Activated naive CD8-positive, alpha-beta T cell (primary cell): ENCODE measurements around the gene PREP.
"Not testable (repeated sequence)": the region's sequence is repeated elsewhere in the genome, so short reads cannot be mapped to it uniquely, and the experiment has no call there.

Experiments used
- H3K27ac Mint-ChIP-seq: one replicate; pipeline ENCODE4 v1.8.0; 2021; ENCODE audit warnings: mixed read lengths
- H3K27me3 Mint-ChIP-seq: one replicate; pipeline ENCODE4 v1.8.0; 2021; ENCODE audit warnings: mixed read lengths
- H3K36me3 Mint-ChIP-seq: one replicate; pipeline ENCODE4 v1.8.0; 2021; ENCODE audit warnings: mixed read lengths
- H3K4me1 Mint-ChIP-seq: one replicate; pipeline ENCODE4 v1.8.0; 2021; ENCODE audit warnings: low read depth, mixed read lengths
- H3K4me3 Mint-ChIP-seq: one replicate; pipeline ENCODE4 v1.8.0; 2021; ENCODE audit warnings: mild to moderate bottlenecking, mixed read lengths
- H3K9me3 Mint-ChIP-seq: one replicate; pipeline ENCODE4 v1.8.0; 2021; ENCODE audit warnings: low read depth, mixed read lengths

The PREP gene

GRCh38 chr6:105402939-105403935 is at the start of gene PREP:
Gene PREP, minus strand, starts transcription at chr6:105403082. Its CDS starts 191 bp downstream, at chr6:105402891.
- Mint-ChIP-seq H3K4me3 (peak within 1 kb of the TSS; percentile 97), H3K27me3 (peaks cover 3% of the 10 kb centered on the region), H3K4me1 (peaks cover 48% of the 10 kb centered on the region), H3K27ac (peak within 1 kb of the TSS; percentile 82), H3K9me3 (no peaks in the 10 kb centered on the region), H3K36me3 (no peaks in the 10 kb centered on the region)

GRCh38 chr6:105452376-105452775 is 49.5 kb upstream of the PREP start:
- no peak overlapping the region for H3K27ac Mint-ChIP-seq
- H3K9me3 Mint-ChIP-seq: no peaks in the 10 kb centered on the region
- H3K4me3 Mint-ChIP-seq: no peak overlapping the region
- peaks cover 24% of the 10 kb centered on the region for H3K4me1 Mint-ChIP-seq
- peaks cover 4% of the 10 kb centered on the region for H3K36me3 Mint-ChIP-seq
- H3K27me3 Mint-ChIP-seq: no peaks in the 10 kb centered on the region

DNA sequence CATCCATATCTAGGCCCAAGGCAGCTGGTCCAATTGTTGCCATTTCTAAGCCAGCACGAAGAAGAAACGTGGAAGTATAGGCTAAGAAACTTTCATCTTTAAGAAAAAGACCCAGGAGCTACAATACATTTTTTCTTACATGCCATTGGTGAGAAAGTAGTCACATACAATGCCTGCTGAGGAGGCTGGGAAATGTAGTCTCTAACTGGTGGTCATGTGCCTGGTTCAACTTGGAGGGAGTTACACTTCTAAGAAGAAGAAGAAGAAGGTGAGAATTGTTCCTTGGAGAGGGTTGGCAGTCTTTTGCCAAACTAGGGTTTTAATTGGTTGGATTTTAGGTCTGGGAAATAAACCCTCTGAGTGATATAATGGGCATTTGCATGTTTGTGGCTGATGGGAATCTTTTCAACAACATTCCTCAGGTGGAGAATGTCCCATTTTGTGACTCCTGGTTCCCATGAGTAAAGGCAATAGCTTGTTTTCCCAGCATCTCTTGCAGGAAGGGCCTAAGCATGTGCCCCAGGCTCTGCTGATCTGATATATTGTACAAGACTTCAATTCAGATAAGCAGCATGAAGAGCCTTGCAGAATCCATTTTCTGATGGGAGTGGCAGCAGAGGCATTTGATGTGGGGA is 47.0 kb upstream of the PREP start:
- peaks cover 4% of the 10 kb centered on the region for H3K36me3 Mint-ChIP-seq
- H3K9me3 Mint-ChIP-seq: no peaks in the 10 kb centered on the region
- no peak overlapping the region for H3K4me3 Mint-ChIP-seq
- no peaks in the 10 kb centered on the region for H3K27me3 Mint-ChIP-seq
- no peak overlapping the region for H3K27ac Mint-ChIP-seq
- H3K4me1 Mint-ChIP-seq: peaks cover 24% of the 10 kb centered on the region

GRCh38 chr6:105445481-105445880 is 42.6 kb upstream of the PREP start:
- Mint-ChIP-seq H3K27me3 (peaks cover 1% of the 10 kb centered on the region), H3K9me3 (no peaks in the 10 kb centered on the region), H3K27ac (no peak overlapping the region), H3K36me3 (no peaks in the 10 kb centered on the region), H3K4me1 (no peaks in the 10 kb centered on the region), H3K4me3 (no peak overlapping the region)

DNA sequence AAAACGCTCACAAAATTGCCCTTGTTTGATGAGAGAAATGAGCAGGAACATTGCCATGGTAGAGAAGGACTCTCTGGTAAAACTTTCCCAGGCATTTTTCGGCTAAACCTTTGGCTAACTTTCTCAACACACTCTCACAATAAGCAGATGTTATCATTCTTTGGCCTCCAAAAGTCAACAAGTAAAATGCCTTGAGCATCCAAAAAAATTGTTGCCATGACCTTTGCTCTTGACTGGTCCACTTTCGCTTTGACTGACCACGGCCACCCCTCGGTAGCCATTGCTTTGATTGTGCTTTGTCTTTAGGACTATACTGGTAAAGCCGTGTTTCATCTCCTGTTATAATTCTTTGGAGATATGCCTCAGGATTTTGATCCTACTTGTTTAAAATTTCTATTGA is 41.1 kb upstream of the PREP start:
- no peak overlapping the region for H3K4me3 Mint-ChIP-seq
- H3K4me1 Mint-ChIP-seq: no peaks in the 10 kb centered on the region
- no peaks in the 10 kb centered on the region for H3K9me3 Mint-ChIP-seq
- H3K36me3 Mint-ChIP-seq: no peaks in the 10 kb centered on the region
- H3K27ac Mint-ChIP-seq: no peak overlapping the region
- peaks cover 2% of the 10 kb centered on the region for H3K27me3 Mint-ChIP-seq

DNA sequence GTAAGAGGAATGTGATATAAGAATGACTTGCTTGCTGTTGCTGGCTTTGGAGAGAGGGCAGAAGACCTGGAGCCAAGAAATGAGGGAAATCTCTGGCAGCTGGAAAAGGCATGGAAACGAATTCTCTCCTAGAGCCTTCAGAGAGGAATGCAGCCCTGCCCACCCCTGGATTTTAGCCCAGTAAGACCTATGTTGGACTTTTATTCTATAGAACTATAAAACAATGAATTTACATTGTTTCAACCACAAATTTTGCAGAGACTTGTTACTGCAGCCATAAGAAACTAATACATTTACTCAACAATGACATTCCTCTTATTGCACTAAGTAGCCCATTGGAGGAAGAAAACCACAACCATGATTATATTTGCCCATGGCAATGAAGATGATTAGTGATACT is 39.5 kb upstream of the PREP start:
- Mint-ChIP-seq H3K4me3 (no peak overlapping the region), H3K36me3 (no peaks in the 10 kb centered on the region), H3K4me1 (no peaks in the 10 kb centered on the region), H3K9me3 (no peaks in the 10 kb centered on the region), H3K27ac (no peak overlapping the region), H3K27me3 (peaks cover 4% of the 10 kb centered on the region)

GRCh38 chr6:105437236-105437635 is 34.4 kb upstream of the PREP start:
- Mint-ChIP-seq H3K4me1 (no peaks in the 10 kb centered on the region), H3K36me3 (no peaks in the 10 kb centered on the region), H3K9me3 (no peaks in the 10 kb centered on the region), H3K27ac (no peak overlapping the region), H3K27me3 (peaks cover 6% of the 10 kb centered on the region), H3K4me3 (no peak overlapping the region)

DNA sequence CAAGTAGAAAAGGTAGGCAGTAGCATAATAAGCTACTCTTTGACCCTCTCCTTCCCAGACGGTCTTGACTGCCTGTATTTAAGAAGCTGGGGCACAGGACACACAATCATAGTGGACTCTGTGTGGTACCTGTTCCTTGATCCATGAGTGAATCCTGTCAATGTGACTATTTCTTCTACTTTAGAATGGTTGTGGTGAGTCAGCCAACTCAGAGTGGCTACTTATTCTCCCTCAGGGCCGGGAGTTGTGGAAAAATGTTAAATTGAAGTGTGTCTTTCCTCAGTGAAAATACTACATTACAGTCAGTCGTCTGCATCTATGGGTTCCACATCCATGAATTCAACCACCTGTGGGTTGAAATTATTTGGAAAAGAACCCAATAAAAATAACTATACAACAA is 30.8 kb upstream of the PREP start:
- H3K4me1 Mint-ChIP-seq: no peaks in the 10 kb centered on the region

GRCh38 chr6:105432797-105433196 is 29.9 kb upstream of the PREP start:
- H3K4me1 Mint-ChIP-seq: no peaks in the 10 kb centered on the region
- H3K9me3 Mint-ChIP-seq: no peaks in the 10 kb centered on the region
- H3K27ac Mint-ChIP-seq: no peak overlapping the region
- H3K36me3 Mint-ChIP-seq: no peaks in the 10 kb centered on the region
- no peak overlapping the region for H3K4me3 Mint-ChIP-seq
- peaks cover 3% of the 10 kb centered on the region for H3K27me3 Mint-ChIP-seq

More for the DNA sequence above, 30.8 kb upstream of the PREP start:
- peaks cover 3% of the 10 kb centered on the region for H3K27me3 Mint-ChIP-seq
- H3K36me3 Mint-ChIP-seq: no peaks in the 10 kb centered on the region
- no peak overlapping the region for H3K4me3 Mint-ChIP-seq
- no peaks in the 10 kb centered on the region for H3K9me3 Mint-ChIP-seq
- H3K27ac Mint-ChIP-seq: no peak overlapping the region

DNA sequence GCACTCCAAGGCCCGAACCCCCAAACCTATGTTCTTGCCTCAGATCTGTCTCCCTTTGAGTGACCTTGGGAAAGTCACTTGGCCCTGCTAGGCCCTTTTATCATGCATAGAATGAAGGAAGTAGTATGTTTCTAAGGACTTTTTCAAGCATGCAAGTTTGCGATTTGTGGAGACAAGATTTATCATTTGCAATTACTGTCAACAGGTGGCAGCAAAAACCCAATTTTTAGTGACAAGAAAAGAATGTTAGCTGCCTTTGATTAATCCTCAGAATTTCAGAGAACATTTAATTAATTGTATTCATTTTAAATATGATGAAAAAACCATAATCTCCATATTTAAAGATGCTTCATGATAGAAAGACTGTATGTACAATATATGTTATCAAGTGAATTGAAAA is 28.3 kb upstream of the PREP start:
- H3K4me1 Mint-ChIP-seq: no peaks in the 10 kb centered on the region
- H3K27ac Mint-ChIP-seq: no peak overlapping the region
- H3K36me3 Mint-ChIP-seq: no peaks in the 10 kb centered on the region
- no peak overlapping the region for H3K4me3 Mint-ChIP-seq
- peaks cover 3% of the 10 kb centered on the region for H3K27me3 Mint-ChIP-seq
- H3K9me3 Mint-ChIP-seq: no peaks in the 10 kb centered on the region

DNA sequence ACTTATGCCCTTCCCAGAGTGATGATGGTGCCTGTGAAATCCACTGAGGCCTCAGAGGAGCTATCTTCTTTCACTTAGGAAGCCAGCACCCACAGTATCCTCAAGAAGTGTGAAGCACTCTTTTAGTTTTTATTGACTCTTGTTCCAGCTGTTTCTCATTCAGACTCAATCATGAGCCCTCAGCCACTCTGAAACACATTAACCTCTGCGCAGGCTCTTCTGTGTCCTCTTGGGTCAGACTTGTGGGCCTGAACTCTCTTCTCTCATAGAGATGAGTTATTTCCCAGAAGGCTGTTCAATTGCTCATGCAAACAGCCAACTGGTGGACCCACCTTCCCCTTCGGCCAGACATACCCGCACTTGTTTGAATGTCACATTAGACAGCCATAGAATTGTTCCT is 27.8 kb upstream of the PREP start:
- Mint-ChIP-seq H3K4me3 (no peak overlapping the region), H3K27me3 (peaks cover 3% of the 10 kb centered on the region), H3K36me3 (no peaks in the 10 kb centered on the region), H3K4me1 (no peaks in the 10 kb centered on the region), H3K27ac (no peak overlapping the region), H3K9me3 (no peaks in the 10 kb centered on the region)

DNA sequence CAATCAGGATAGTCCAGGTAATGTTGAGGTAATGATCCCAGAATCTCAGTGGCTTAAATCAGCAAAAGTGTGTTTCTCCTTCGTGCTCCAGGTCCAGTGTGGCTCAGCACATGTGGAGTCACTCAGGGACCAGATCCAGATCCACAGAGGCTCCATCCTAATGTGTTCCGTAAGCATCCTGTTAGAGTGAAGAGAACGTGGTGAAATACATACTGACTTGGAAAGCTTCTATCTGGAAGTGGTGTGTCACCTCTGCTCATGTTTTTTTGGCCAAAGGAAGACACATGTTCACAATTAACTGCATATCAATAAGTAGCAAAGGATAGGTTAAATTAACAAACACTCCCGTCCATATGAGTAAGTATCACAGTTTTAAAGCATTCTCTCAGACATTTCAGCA is 26.8 kb upstream of the PREP start:
- no peaks in the 10 kb centered on the region for H3K36me3 Mint-ChIP-seq
- H3K9me3 Mint-ChIP-seq: no peaks in the 10 kb centered on the region
- H3K4me3 Mint-ChIP-seq: no peak overlapping the region
- no peak overlapping the region for H3K27ac Mint-ChIP-seq
- no peaks in the 10 kb centered on the region for H3K4me1 Mint-ChIP-seq
- peaks cover 3% of the 10 kb centered on the region for H3K27me3 Mint-ChIP-seq

DNA sequence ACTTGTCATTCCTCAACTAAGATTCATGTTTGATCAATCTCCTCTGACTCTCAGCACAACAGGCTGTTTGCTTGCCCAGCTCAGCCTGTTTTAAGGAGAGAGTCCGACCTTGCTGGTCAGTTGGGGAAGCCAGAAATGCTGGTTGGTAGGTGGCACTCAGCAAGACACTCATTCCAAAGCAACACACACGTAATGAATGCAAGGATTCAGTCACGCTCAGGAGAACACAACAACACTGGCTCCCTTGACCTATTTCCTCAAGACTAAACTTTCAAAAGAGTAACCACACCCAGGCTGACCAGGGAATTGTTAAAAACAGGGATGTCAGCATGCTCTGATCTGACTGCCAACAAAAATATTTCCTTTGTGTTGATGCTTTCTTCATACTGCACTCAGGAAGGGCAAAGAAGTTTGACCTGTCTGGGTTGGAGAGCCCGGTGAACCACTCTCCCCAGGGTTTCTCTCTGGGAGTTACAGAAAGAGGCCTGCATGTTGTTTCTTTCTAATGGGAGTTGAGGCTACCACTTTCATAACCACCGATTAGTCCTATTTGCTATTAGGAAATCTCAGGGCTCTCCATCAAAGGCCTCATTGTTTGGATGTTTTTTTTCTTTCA is 25.6 kb upstream of the PREP start:
- Mint-ChIP-seq H3K36me3 (no peaks in the 10 kb centered on the region), H3K4me3 (no peak overlapping the region), H3K9me3 (no peaks in the 10 kb centered on the region), H3K4me1 (no peaks in the 10 kb centered on the region), H3K27me3 (peaks cover 5% of the 10 kb centered on the region), H3K27ac (no peak overlapping the region)

DNA sequence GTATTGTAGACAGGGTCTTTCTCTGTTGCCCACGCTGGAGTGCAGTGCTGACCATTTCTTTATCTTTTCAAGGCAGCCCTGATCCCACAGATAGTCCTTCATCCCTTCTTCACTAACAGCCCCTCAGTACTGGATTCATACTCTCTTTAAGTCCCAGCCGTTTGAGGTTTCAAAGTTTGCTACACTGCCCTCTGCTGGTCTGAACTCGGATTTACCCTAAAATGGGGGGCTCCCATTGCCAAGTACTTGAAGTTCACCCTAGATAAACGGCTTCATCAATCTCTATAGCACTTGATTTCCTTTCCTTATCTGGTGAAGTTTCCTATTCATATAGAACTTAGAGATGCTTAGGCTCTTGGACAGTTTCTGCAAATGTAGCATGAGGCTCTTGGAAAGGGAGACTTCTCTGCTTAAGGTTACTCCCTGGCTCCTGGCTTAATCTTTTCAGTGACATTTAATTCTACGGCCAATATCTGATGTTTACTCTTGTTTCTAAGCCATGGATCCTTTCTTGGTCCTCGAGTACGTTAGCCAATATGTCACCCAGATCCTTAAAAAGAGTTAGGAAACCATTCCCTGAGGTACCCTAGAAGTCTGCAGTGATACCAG is 21.4 kb upstream of the PREP start:
- Mint-ChIP-seq H3K4me3 (no peak overlapping the region), H3K9me3 (no peaks in the 10 kb centered on the region), H3K36me3 (no peaks in the 10 kb centered on the region), H3K27me3 (peaks cover 2% of the 10 kb centered on the region), H3K4me1 (no peaks in the 10 kb centered on the region), H3K27ac (no peak overlapping the region)

- H3K27me3 Mint-ChIP-seq: peaks cover 23% of the 10 kb centered on the region
- H3K9me3 Mint-ChIP-seq: peaks cover 31% of the 10 kb centered on the region
- H3K27ac Mint-ChIP-seq, H3K4me1 Mint-ChIP-seq, H3K4me3 Mint-ChIP-seq: not testable (repeated sequence)
- H3K36me3 Mint-ChIP-seq: peaks cover 19% of the 10 kb centered on the region
Measured at GRCh38 chr6:105416971-105417370, 14.1 kb upstream of the PREP start.
